GM12878 (cell line): ENCODE measurements around the gene ACTMAP. TPM values are rescaled to one million over a fixed set of nuclear protein-coding genes. Genes with fewer than 3 reads are reported as not detected.

Source experiments
- JUNB ChIP-seq: IDR thresholded peaks from 2 replicates; pipeline ENCODE4 v1.6.1; 2016; ENCODE audit warnings: antibody characterized with exemption, mild to moderate bottlenecking
- MLLT1 ChIP-seq: fragments of 450-650 bp; IDR thresholded peaks from 2 replicates; pipeline ENCODE4 v1.6.1; 2016; ENCODE audit warnings: mild to moderate bottlenecking
- MXI1 ChIP-seq: fragments of 150-350 bp; IDR thresholded peaks from 2 replicates; pipeline ENCODE4 v1.6.1; 2011; ENCODE audit warnings: low read depth, mild to moderate bottlenecking, inconsistent platforms, low read length, improper control_type of control experiment
- NR2F1 ChIP-seq: fragments of 450-650 bp; conservative IDR thresholded peaks from 2 replicates; pipeline ENCODE4 v1.6.1; 2017; ENCODE audit warnings: mild to moderate bottlenecking
- PRDM15 ChIP-seq: fragments of 450-650 bp; formaldehyde crosslinking; IDR thresholded peaks from 2 replicates; pipeline ENCODE4 v1.4.0; 2020; ENCODE audit warnings: mild to moderate bottlenecking, moderate library complexity
- SMC3 ChIP-seq: IDR thresholded peaks from 2 replicates; pipeline ENCODE4 v1.6.1; 2011; ENCODE audit warnings: low read length, improper control_type of control experiment, borderline replicate concordance
- STAT3 ChIP-seq: IDR thresholded peaks from 2 replicates; pipeline ENCODE4 v1.6.1; 2011; ENCODE audit warnings: low read depth, low read length, improper control_type of control experiment
- polyA plus RNA-seq, 11 experiments: library from polyadenylated mRNA; depleted of rRNA in 4 of 11; unstranded in 6 of 11; stranded (reverse) in 5 of 11; fragments of >200 nt; fragmentation: Nextera tagmentation in 4 of 11; fragmentation: Illumina TruSeq in 1 of 11; extraction: Ambion mirVana in 4 of 11; extraction: Trizol in 1 of 11; gene quantifications; 1 replicate in 1 of 11; 2 replicates in 10 of 11; pipeline versions ENCODE4 v1.2.1 to v1.2.3, GENCODE V29; 2011 to 2016; ENCODE audit warnings: inconsistent platforms in 2 of 11, missing spikeins in 2 of 11, low read depth in 1 of 11
- total RNA-seq, 4 experiments: library from RNA; depleted of rRNA in 3 of 4; stranded (reverse); fragments of >200 nt in 3 of 4; fragmentation: Illumina TruSeq in 1 of 4; extraction: Trizol in 1 of 4; gene quantifications; 2 replicates each; pipeline versions ENCODE4 v1.2.1 to v1.2.3, GENCODE V29; 2013 to 2021

ACTMAP gene
- total and polyA plus RNA-seq, 10 of the 15 experiments (the other 5 are each of a cell fraction or from before 2014, with no cell fraction given), result 3.0 to 26.2 (median 11.1) TPM

DNA sequence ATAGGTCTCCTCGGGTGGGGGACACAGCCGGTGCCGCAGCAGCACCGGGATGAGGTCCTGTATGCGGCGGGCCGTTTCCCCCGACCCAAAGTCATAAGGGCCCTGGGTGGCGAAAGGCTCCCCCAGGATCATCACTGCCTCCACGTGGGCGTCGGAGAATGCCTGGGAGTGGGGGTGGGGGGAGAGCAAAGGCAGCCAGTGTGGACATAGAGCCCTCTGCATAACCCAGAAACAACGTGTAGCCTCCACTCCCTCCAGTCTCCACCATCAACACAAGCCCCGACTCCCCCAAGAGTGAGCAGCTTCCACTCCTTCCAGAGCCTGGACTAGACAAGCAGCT, 58.1 kb downstream of the ACTMAP start (continued):
- TF ChIP-seq PRDM15 (no peak), MLLT1 (no peak), JUNB (no peak), MXI1 (no peak), SMC3 (no peak), STAT3 (no peak), NR2F1 (no peak)
- TF ChIP-seq, all 136 proteins: peak for 0
